BLaER1 (cell line): Measurements from ENCODE around the gene TWF1.

Experiments
- H3K27ac ChIP-seq: shearing (Covaris generic); formaldehyde crosslinking; 2 replicates; pipeline ENCODE4 v1.8.1; 2022
- H3K27me3 ChIP-seq: shearing (Covaris generic); formaldehyde crosslinking; 2 replicates; pipeline ENCODE4 v1.8.1; 2022
- H3K36me3 ChIP-seq: shearing (Covaris generic); formaldehyde crosslinking; 2 replicates; pipeline ENCODE4 v1.8.1; 2022
- H3K4me1 ChIP-seq: shearing (Covaris generic); formaldehyde crosslinking; 2 replicates; pipeline ENCODE4 v1.8.1; 2022
- H3K4me2 ChIP-seq: shearing (Covaris generic); formaldehyde crosslinking; 2 replicates; pipeline ENCODE4 v1.8.1; 2022
- H3K4me3 ChIP-seq: shearing (Covaris generic); formaldehyde crosslinking; 2 replicates; pipeline ENCODE4 v1.8.1; 2022
- H3K9ac ChIP-seq: shearing (Covaris generic); formaldehyde crosslinking; 2 replicates; pipeline ENCODE4 v1.8.1; 2022
- H3K9me3 ChIP-seq: shearing (Covaris generic); formaldehyde crosslinking; 2 replicates; pipeline ENCODE4 v1.8.1; 2022
- H4K20me1 ChIP-seq: shearing (Covaris generic); formaldehyde crosslinking; 2 replicates; pipeline ENCODE4 v1.8.1; 2022
- Cebpa-rat ChIP-seq: shearing (Covaris generic); IDR thresholded peaks from 2 replicates; pipeline ENCODE4 v1.8.1; 2022

TWF1 gene

DNA sequence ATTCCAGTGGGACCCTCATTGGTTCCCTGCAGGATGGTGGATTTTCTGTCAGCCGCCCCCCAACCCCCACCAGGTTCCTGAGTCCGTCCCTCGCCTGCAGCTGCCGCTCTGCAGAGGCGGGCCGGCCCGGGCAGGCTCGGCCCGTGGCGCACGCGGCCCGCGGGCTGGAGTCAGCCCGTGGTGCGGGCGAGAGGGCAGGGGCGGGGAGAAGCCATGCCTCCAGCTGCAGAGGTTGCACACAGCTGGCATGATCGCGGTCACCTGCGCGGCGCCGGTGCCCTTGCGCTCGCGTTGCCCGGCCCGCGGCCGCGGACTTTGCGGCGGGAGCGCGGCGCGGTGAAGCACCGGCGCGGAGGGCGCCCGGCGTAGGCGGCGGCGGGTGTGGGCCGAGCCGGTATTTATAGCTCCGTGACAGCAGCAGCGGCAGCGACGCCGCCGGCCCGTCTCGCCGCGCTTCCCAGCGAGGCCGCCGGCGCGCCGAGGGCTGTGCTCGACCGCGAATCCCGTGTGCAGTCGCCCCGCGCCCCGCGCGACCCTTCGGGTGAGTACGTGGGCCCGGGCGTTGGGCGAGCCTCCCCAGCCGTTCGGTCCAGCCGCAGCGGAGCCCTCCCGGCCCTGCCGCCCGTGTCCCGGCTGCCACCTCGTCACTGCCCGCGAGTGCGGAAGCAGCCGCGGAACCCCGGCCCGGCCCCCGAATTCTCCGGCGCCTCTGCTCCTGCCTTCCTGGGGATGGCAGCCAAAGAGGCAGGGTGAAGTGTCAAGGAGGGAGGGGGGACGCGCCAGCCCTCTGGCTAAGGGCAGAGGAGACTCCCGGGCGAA is 29.7 kb upstream of the TWF1 start, which contains the start of gene TMEM117:
TSS of gene TMEM117 (plus strand) at position 426 of the 819 bp plus-strand sequence.
- TF ChIP-seq Cebpa-rat: no peak
- Histone ChIP-seq H3K4me2 (peak within 1 kb of the TSS; percentile 85), H3K27ac (peak within 1 kb of the TSS; percentile 91), H3K4me1 (peaks cover 32% of the 10 kb centered on the region), H3K36me3 (no peaks in the 10 kb centered on the region), H3K9me3 (no peaks in the 10 kb centered on the region), H3K4me3 (peak within 1 kb of the TSS; percentile 77), H4K20me1 (no peaks in the 10 kb centered on the region), H3K27me3 (no peaks in the 10 kb centered on the region), H3K9ac (peak within 1 kb of the TSS; percentile 89)

GRCh38 chr12:43835264-43835655 is 29.1 kb upstream of the TWF1 start:
- no peak for TF ChIP-seq Cebpa-rat
- Histone ChIP-seq H3K36me3 (no peaks in the 10 kb centered on the region), H3K4me3 (peak overlapping the region; percentile 77), H3K4me2 (peak overlapping the region; percentile 85), H3K4me1 (peaks cover 32% of the 10 kb centered on the region), H3K27ac (peak overlapping the region; percentile 91), H3K9ac (peak overlapping the region; percentile 89), H4K20me1 (no peaks in the 10 kb centered on the region), H3K9me3 (no peaks in the 10 kb centered on the region), H3K27me3 (no peaks in the 10 kb centered on the region)

DNA sequence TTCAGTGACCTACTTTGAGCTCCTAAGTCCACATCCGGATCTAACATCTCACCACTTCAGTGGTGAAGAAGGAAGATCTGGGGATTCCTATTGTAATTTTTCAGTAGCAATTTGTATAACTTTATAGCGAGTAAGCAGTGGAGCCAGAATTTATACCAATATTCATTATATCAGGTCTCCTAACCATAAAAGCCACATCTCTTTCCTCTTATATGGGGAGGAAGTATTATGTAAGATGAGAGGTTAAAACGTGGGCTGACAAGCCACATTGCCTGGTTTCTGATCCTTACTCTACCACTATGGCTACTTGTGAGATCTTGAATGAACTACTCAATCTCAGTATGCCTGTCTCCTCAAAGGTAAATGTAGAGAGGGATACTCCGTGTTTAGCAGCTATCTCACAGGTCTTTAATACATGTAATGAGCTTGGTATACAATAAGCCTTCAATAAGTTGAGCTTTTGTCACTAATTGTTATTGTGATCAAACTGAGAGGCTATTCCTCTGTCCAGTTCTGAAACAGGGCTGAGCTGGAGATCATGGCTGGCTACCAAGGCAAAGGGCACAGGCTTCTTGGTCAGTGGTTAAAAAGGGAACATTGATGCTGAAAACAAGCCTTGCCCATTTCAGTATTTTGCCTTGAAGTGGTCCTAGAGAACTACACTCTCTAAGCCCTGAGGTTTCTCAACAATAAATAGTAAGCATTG is 26.5 kb upstream of the TWF1 start:
- Histone ChIP-seq H3K9ac (no peak overlapping the region), H3K4me3 (no peak overlapping the region)

DNA sequence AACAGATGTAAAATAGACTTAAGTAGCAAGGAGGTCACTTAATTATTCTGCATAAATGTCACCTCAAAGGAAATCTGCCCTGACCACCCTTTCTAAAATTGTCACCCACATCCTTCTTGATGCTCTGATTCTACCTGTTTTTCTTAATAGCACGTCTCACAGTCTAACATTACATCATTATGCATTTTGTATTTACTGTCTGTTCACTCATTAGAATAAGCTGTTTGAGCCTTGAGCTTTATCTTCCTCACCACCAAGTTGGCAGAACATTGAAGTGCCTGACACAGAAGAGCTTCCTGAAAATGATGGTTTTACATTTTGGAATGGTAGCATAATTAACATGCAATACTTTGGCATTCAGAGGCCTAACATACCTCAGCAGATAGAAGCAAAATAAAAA is 21.0 kb upstream of the TWF1 start:
- Histone ChIP-seq H3K27me3 (no peaks in the 10 kb centered on the region), H3K9ac (no peak overlapping the region), H3K36me3 (no peaks in the 10 kb centered on the region), H3K4me2 (no peak overlapping the region), H3K4me1 (no peaks in the 10 kb centered on the region), H3K9me3 (no peaks in the 10 kb centered on the region), H3K4me3 (no peak overlapping the region), H3K27ac (no peak overlapping the region), H4K20me1 (no peaks in the 10 kb centered on the region)
- TF ChIP-seq Cebpa-rat: no peak

More for the DNA sequence above, 26.5 kb upstream of the TWF1 start:
- Histone ChIP-seq H4K20me1 (no peaks in the 10 kb centered on the region), H3K4me1 (peaks cover 25% of the 10 kb centered on the region), H3K27me3 (no peaks in the 10 kb centered on the region), H3K27ac (no peak overlapping the region), H3K36me3 (no peaks in the 10 kb centered on the region), H3K4me2 (peak overlapping the region; percentile 17), H3K9me3 (no peaks in the 10 kb centered on the region)
- no peak for TF ChIP-seq Cebpa-rat

DNA sequence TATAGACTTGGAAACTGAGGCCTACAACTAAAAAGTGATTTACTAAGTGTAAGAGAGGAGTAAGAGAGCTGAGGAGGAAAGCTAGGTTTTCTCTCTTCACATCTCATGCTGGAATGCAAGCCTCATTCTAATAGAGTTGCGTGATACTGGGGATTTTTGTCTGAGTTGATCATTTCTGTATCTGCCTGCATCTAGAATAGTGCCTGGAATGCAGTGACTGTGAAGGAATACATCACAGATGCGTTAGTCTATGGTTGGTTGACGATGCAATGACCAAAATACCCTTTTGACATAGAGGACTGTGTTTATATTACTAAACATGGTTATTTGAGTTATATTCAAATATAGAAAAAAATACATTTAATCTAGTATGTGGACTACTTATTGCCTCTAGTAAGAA is 20.6 kb upstream of the TWF1 start:
- Histone ChIP-seq H3K4me1 (no peaks in the 10 kb centered on the region), H3K36me3 (no peaks in the 10 kb centered on the region)

DNA sequence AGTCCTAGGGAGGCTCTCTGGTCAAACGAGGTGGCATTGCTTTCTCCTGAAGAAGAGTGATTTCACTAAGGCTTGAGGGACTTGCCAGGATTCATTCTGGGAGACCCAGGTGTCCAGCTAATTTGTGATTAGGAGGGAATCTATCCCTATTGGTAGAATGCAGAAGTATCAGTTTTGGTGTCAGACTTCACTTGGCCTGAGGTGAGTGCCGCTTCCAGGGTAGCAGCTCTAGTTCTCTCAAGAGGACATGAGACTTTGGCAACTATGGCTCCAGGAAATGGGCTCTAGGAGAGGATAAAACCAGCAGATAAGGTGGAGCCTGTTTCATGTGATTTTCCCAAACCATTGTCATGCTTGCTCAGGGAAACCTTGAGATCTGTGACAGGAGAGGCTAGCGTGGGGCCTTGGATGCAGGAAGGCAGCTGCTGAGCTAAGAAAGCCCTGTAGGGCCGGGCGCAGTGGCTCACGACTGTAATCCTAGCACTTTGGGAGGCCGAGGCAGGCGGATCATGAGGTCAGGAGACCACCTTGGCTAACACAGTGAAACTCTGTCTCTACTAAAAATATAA is 18.2 kb upstream of the TWF1 start:
- H3K36me3 ChIP-seq: no peaks in the 10 kb centered on the region
- H3K27me3 ChIP-seq: no peaks in the 10 kb centered on the region
- H3K4me2 ChIP-seq: no peak overlapping the region
- no peaks in the 10 kb centered on the region for H4K20me1 ChIP-seq
- H3K9me3 ChIP-seq: no peaks in the 10 kb centered on the region
- TF ChIP-seq Cebpa-rat: no peak
- no peak overlapping the region for H3K9ac ChIP-seq
- no peak overlapping the region for H3K4me3 ChIP-seq
- no peak overlapping the region for H3K27ac ChIP-seq
- H3K4me1 ChIP-seq: no peaks in the 10 kb centered on the region

More for the DNA sequence above, 20.6 kb upstream of the TWF1 start:
- H3K4me3 ChIP-seq: no peak overlapping the region
- TF ChIP-seq Cebpa-rat: no peak
- no peak overlapping the region for H3K4me2 ChIP-seq
- no peak overlapping the region for H3K9ac ChIP-seq
- no peaks in the 10 kb centered on the region for H3K9me3 ChIP-seq
- no peaks in the 10 kb centered on the region for H4K20me1 ChIP-seq
- H3K27ac ChIP-seq: no peak overlapping the region
- no peaks in the 10 kb centered on the region for H3K27me3 ChIP-seq

DNA sequence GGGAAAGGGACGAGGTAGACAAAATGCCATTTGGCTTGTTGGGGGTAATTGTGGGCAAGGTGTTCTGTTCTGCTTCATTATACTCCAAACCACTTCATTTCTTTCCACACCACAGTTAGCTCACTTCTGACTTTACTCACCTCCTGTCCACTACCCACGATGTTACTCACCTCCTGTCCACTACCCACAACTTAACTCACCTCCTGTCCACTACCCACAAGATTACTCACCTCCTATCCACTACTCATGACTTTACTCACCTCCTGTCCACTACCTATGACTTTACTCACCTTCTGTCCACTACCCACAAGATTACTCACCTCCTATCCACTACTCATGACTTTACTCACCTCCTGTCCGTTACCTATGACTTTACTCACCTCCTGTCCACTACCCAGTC is 10.1 kb upstream of the TWF1 start:
- Histone ChIP-seq H3K36me3 (no peaks in the 10 kb centered on the region), H3K9ac (no peak overlapping the region), H4K20me1 (no peaks in the 10 kb centered on the region), H3K27ac (no peak overlapping the region), H3K4me3 (no peak overlapping the region), H3K4me2 (no peak overlapping the region), H3K4me1 (no peaks in the 10 kb centered on the region), H3K27me3 (no peaks in the 10 kb centered on the region; the same call in 1 of the 2 replicates), H3K9me3 (no peaks in the 10 kb centered on the region)
- TF ChIP-seq Cebpa-rat: no peak

GRCh38 chr12:43815416-43815815 is 9.3 kb upstream of the TWF1 start:
- Histone ChIP-seq H3K27ac (no peak overlapping the region), H3K9ac (no peak overlapping the region), H3K4me3 (no peak overlapping the region), H3K36me3 (no peaks in the 10 kb centered on the region), H4K20me1 (no peaks in the 10 kb centered on the region), H3K4me1 (no peaks in the 10 kb centered on the region), H3K27me3 (no peaks in the 10 kb centered on the region; the same call in 1 of the 2 replicates), H3K4me2 (no peak overlapping the region), H3K9me3 (no peaks in the 10 kb centered on the region)
- TF ChIP-seq Cebpa-rat: no peak

- Histone ChIP-seq H3K36me3 (no peaks in the 10 kb centered on the region), H4K20me1 (no peaks in the 10 kb centered on the region)
- TF ChIP-seq Cebpa-rat: no peak
Observed at GRCh38 chr12:43812926-43813325, 6.8 kb upstream of the TWF1 start.

GRCh38 chr12:43812057-43812456 is 5.9 kb upstream of the TWF1 start:
- H3K4me3 ChIP-seq: no peak overlapping the region
- H3K4me2 ChIP-seq: no peak overlapping the region
- H3K4me1 ChIP-seq: no peaks in the 10 kb centered on the region; the same call in 1 of the 2 replicates
- no peaks in the 10 kb centered on the region; the same call in 1 of the 2 replicates for H3K27me3 ChIP-seq
- H3K27ac ChIP-seq: no peak overlapping the region
- H3K36me3 ChIP-seq: no peaks in the 10 kb centered on the region
- H4K20me1 ChIP-seq: no peaks in the 10 kb centered on the region
- no peak overlapping the region for H3K9ac ChIP-seq
- no peaks in the 10 kb centered on the region for H3K9me3 ChIP-seq
- TF ChIP-seq Cebpa-rat: no peak

More at GRCh38 chr12:43812926-43813325, 6.8 kb upstream of the TWF1 start:
- no peaks in the 10 kb centered on the region for H3K9me3 ChIP-seq
- H3K4me2 ChIP-seq: no peak overlapping the region
- H3K27ac ChIP-seq: no peak overlapping the region
- H3K4me3 ChIP-seq: no peak overlapping the region
- no peak overlapping the region for H3K9ac ChIP-seq
- H3K27me3 ChIP-seq: no peaks in the 10 kb centered on the region; the same call in 1 of the 2 replicates
- no peaks in the 10 kb centered on the region for H3K4me1 ChIP-seq
